ENCODE data around the gene HMCES.

DNA sequence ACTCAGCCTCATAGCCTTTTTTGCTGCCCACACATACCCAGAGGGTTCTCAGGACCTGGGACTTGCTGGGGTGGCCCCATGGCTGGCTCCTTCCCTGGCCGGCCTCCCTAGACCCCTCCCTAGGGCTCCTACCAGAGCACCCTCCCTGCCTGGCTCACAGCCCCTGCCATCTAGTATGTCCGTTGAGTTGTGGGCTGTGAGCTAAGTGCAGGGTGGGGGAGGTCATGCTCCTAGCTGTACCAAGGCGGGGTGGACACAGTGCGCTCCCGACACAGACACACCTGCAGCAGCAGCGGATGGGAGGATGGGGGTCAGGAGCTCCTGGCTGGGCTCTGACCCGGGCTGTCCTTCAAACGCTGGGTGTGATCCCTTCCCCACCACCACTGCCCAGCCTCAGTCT, 41.6 kb downstream of the HMCES start:
- no peak for TF ChIP-seq POLR2AphosphoS5 (IDR thresholded peaks at IDR 0.05)
- TF ChIP-seq, protein P1, sequence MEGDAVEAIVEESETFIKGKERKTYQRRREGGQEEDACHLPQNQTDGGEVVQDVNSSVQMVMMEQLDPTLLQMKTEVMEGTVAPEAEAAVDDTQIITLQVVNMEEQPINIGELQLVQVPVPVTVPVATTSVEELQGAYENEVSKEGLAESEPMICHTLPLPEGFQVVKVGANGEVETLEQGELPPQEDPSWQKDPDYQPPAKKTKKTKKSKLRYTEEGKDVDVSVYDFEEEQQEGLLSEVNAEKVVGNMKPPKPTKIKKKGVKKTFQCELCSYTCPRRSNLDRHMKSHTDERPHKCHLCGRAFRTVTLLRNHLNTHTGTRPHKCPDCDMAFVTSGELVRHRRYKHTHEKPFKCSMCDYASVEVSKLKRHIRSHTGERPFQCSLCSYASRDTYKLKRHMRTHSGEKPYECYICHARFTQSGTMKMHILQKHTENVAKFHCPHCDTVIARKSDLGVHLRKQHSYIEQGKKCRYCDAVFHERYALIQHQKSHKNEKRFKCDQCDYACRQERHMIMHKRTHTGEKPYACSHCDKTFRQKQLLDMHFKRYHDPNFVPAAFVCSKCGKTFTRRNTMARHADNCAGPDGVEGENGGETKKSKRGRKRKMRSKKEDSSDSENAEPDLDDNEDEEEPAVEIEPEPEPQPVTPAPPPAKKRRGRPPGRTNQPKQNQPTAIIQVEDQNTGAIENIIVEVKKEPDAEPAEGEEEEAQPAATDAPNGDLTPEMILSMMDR (IDR thresholded peaks at IDR 0.05) = no peak
